Colonic mucosa (tissue), 4 donors: ENCODE results near the gene CCDC54. TPM values are rescaled to one million over a fixed set of nuclear protein-coding genes. Genes with fewer than 3 reads are reported as not detected.

Experiments used
- DNase-seq: peaks from one replicate; pipeline ENCODE4 v3.0.0-alpha.2; 2020
- H3K27ac ChIP-seq: fragments of 200-600 bp; one replicate; pipeline ENCODE4 v1.8.0; 2021
- H3K27me3 ChIP-seq: fragments of 200-600 bp; one replicate; pipeline ENCODE4 v1.8.0; 2021
- H3K36me3 ChIP-seq: fragments of 200-600 bp; one replicate; pipeline ENCODE4 v1.8.0; 2021
- H3K4me1 ChIP-seq: fragments of 200-600 bp; one replicate; pipeline ENCODE4 v1.8.0; 2021; ENCODE audit warnings: mild to moderate bottlenecking
- H3K4me3 ChIP-seq: fragments of 200-600 bp; one replicate; pipeline ENCODE4 v1.8.0; 2021
- H3K9ac ChIP-seq, 2 donors: one replicate each; pipeline ENCODE4 v1.7.0; 2013; ENCODE audit warnings: control low read depth in 2 of 2, low read depth in 2 of 2, low read length in 2 of 2
- H3K9me3 ChIP-seq: fragments of 200-600 bp; one replicate; pipeline ENCODE4 v1.8.0; 2021
- CTCF ChIP-seq: fragments of 200-600 bp; IDR thresholded peaks from one replicate; pipeline ENCODE4 v1.8.0; 2022; ENCODE audit warnings: antibody characterized with exemption, mild to moderate bottlenecking
- intact Hi-C: fragments of 100-400 bp; cut with DNase I; formaldehyde crosslinking; loops from one replicate; pipeline ENCODE4 v1.14.1; 2022
- total RNA-seq, 2 donors: library from RNA; stranded (reverse); fragmentation: NEBNext Ultra II Directional in 1 of 2; extraction: Animal tissue kit (Norgen Biotek cat#: 25700) in 1 of 2; gene quantifications; one replicate each; pipeline ENCODE4 v1.2.1, GENCODE V29; 2021
- donor health status: healthy.
- donor health status: DM: no; HTN: no; CAD: no.
- donor health status: DM: no; HTN: no; CAD: no.

CCDC54 gene
- total RNA-seq, 2 donors from 2014 or later, result not detected

GRCh38 chr3:107392549-107393165 is 15.4 kb downstream of the CCDC54 start:
- no peak for DNase-seq
- intact Hi-C loops, result no loop called here
- Histone ChIP-seq H3K4me1 (no peaks in the 10 kb centered on the region), H3K4me3 (no peak overlapping the region), H3K9me3 (no peaks in the 10 kb centered on the region), H3K36me3 (no peaks in the 10 kb centered on the region), H3K9ac (no peak overlapping the region), H3K27me3 (no peaks in the 10 kb centered on the region), H3K27ac (no peak overlapping the region)
- no peak for TF ChIP-seq CTCF

- Histone ChIP-seq H3K27me3 (no peaks in the 10 kb centered on the region), H3K4me1 (no peaks in the 10 kb centered on the region), H3K9me3 (no peaks in the 10 kb centered on the region), H3K36me3 (no peaks in the 10 kb centered on the region), H3K4me3 (no peak overlapping the region), H3K27ac (no peak overlapping the region), H3K9ac (no peak overlapping the region)
- no peak for DNase-seq
- TF ChIP-seq CTCF, result no peak
- intact Hi-C loops, result no loop called here
Measured at GRCh38 chr3:107394502-107394901, 17.3 kb downstream of the CCDC54 start.

DNA sequence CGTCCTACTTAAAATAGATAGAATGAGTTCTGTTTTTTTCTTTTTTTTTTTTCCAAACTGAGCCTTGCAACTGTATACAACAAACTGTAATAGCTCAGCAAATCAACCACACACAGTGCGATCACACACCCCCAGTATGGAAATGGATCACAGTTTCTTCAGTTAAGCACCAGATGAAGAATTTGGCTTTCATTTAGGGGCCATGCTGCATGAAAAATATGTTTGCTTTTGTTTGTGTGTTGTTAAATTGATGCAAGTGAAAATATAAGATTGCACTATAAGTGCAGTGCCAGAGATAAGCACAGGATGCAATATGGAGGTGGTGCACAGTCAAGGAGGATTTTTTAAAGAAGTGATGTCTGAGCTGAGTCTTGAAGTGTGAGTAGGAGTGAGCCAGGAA is 17.8 kb downstream of the CCDC54 start:
- H3K4me3 ChIP-seq, result no peak overlapping the region
- DNase-seq, result no peak
- no peak for TF ChIP-seq CTCF

DNA sequence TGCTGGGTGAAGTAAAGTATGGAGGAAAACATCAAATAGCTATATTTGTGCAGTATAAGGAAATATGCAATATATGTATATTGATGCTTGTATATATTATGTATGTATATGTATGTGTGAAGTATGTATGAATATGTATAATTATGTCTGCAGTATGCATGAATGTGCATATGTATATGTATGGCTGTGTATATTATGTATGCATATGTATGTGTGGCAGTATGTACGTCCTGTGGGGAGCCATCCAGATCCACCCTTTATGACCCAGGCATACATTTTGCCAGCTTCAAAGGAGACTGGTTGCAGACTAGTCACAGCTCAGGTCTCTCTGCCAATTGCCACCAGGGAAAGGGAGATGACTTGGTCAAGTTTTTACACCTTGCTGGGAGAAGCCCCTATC is 24.1 kb downstream of the CCDC54 start:
- intact Hi-C loops, result no loop called here
- no peak overlapping the region for H3K27ac ChIP-seq
- H3K36me3 ChIP-seq, result no peaks in the 10 kb centered on the region
- no peaks in the 10 kb centered on the region for H3K27me3 ChIP-seq
- H3K9ac ChIP-seq, result no peak overlapping the region
- no peak for DNase-seq
- no peaks in the 10 kb centered on the region for H3K9me3 ChIP-seq
- no peak overlapping the region for H3K4me3 ChIP-seq
- no peaks in the 10 kb centered on the region for H3K4me1 ChIP-seq
- TF ChIP-seq CTCF, result no peak

More for the DNA sequence above, 17.8 kb downstream of the CCDC54 start:
- Histone ChIP-seq H3K27ac (no peak overlapping the region), H3K9me3 (no peaks in the 10 kb centered on the region), H3K36me3 (no peaks in the 10 kb centered on the region), H3K9ac (no peak overlapping the region), H3K27me3 (no peaks in the 10 kb centered on the region), H3K4me1 (no peaks in the 10 kb centered on the region)
- intact Hi-C loops, result no loop called here

DNA sequence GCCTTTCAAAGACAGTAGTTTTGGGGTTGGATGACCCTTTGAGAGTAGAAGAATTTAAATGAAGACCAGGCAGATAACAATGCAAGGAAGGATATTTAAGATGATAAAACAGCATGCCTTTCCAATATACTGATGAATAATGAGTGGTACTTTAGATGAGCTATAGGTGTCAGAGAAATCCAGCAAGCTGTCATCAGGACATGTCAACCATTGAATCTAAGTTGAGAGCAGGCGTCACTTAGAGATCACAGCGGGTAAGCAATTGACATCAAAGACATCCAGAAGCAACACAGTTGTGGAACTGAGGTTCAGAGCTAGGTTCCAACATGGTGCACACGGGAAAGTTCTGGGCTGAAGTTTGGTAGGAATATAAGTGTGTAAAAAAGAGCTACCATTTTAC is 25.0 kb downstream of the CCDC54 start:
- H3K27ac ChIP-seq, result no peak overlapping the region
- H3K36me3 ChIP-seq, result no peaks in the 10 kb centered on the region
- TF ChIP-seq CTCF, result no peak
- no peak for DNase-seq
- H3K27me3 ChIP-seq, result no peaks in the 10 kb centered on the region
- H3K4me1 ChIP-seq, result no peaks in the 10 kb centered on the region
- no peak overlapping the region for H3K9ac ChIP-seq
- intact Hi-C loops, result no loop called here
- no peaks in the 10 kb centered on the region for H3K9me3 ChIP-seq
- H3K4me3 ChIP-seq, result no peak overlapping the region
